NCI-H2227 (cell line): ENCODE measurements around the gene ZDHHC19.
A peak's percentile ranks its signal among the peaks of the same experiment; 100 is the strongest.
"Not testable (repeated sequence)": the region's sequence is repeated elsewhere in the genome, so short reads cannot be mapped to it uniquely, and the experiment has no call there.

ENCODE experiments used
- DNase-seq: peaks from one replicate; lab custom pipeline; 2025; ENCODE audit not compliant: unreplicated experiment; lab: John Stamatoyannopoulos, UW

Gene ZDHHC19

GRCh38 chr3:196179380-196180308 is 31.6 kb downstream of the ZDHHC19 start:
- peak; percentile 81 for DNase-seq

GRCh38 chr3:196178993-196179379 is 32.2 kb downstream of the ZDHHC19 start:
- no peak for DNase-seq

- no peak for DNase-seq
Measured at GRCh38 chr3:196177967-196178366, 33.2 kb downstream of the ZDHHC19 start.

- no peak for DNase-seq
Measured at GRCh38 chr3:196177567-196177966, 33.6 kb downstream of the ZDHHC19 start.

GRCh38 chr3:196175722-196176121 is 35.5 kb downstream of the ZDHHC19 start:
- no peak for DNase-seq

GRCh38 chr3:196175116-196175625 is 36.0 kb downstream of the ZDHHC19 start:
- no peak for DNase-seq

- DNase-seq = no peak
Measured at GRCh38 chr3:196174652-196175051, 36.5 kb downstream of the ZDHHC19 start.

- not testable (repeated sequence) for DNase-seq
Measured at GRCh38 chr3:196170296-196170695, 40.9 kb downstream of the ZDHHC19 start.

- DNase-seq = no peak
Measured at GRCh38 chr3:196169836-196170240, 41.4 kb downstream of the ZDHHC19 start.

- no peak for DNase-seq
Measured at GRCh38 chr3:196168808-196169391, 42.3 kb downstream of the ZDHHC19 start.

GRCh38 chr3:196166741-196167140 is 44.5 kb downstream of the ZDHHC19 start:
- no peak for DNase-seq

GRCh38 chr3:196165850-196166249 is 45.4 kb downstream of the ZDHHC19 start:
- DNase-seq = no peak

- DNase-seq = not testable (repeated sequence)
Measured at GRCh38 chr3:196165006-196165575, 46.1 kb downstream of the ZDHHC19 start.

- no peak for DNase-seq
Measured at GRCh38 chr3:196164576-196164975, 46.6 kb downstream of the ZDHHC19 start.

- no peak for DNase-seq
Measured at GRCh38 chr3:196163666-196164493, 47.3 kb downstream of the ZDHHC19 start.

GRCh38 chr3:196163212-196163611 is 48.0 kb downstream of the ZDHHC19 start:
- DNase-seq = no peak

GRCh38 chr3:196162679-196163078 is 48.5 kb downstream of the ZDHHC19 start:
- DNase-seq = no peak

- no peak for DNase-seq
Measured at GRCh38 chr3:196159952-196160804, 51.0 kb downstream of the ZDHHC19 start.

GRCh38 chr3:196159526-196159925 is 51.7 kb downstream of the ZDHHC19 start:
- no peak for DNase-seq

GRCh38 chr3:196156160-196156559 is 55.0 kb downstream of the ZDHHC19 start:
- no peak for DNase-seq
